ENCODE data around the gene LARP4B. TPM values are rescaled to one million over a fixed set of nuclear protein-coding genes. Genes with fewer than 3 reads are reported as not detected.

Gene LARP4B
- total RNA-seq, 1 donor from 2014 or later, result 64.2 TPM

DNA sequence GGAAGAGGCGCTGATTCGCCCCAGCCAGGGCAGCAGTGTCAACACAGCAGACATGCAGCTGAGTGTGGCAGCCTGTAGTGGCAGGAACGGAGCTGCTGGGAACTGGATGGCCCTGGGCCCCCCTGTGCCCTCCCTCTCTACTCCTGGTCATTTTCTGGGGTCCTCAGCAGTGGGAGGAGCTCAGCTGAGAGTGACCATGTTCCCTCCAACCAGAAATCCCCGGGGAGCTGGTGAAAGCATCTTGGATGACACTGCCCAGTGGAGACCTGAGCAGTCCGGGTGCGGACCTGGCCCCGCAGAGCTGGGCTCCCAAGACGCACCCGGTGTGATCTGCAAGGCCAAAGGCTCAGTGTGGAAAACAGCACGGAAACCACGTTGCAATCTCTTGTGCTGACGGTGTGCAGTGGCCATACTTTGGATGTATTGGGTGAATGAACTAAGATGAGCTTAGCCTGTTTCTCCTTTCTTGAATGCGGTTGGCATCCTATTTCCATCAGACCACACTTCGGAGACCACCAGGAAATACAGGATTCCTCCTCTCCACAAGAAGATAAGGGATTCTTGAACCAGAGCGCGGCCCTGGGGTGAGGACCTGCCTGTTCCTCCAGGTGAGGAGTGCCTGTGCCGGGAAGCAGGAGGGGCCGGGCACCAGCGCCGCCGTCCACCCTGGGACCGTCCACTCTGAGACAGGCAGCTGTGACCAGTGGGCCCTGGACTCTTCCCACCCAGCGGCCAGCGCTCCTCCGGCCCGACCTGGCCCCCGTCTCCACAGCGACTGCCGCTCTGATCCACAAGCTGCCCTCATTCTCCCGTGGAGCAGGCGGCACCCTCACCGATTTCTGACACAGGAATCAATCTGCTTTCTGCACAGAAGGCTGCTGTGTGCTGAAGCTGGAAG, 148.5 kb downstream of the LARP4B start:
- Histone ChIP-seq H3K27ac (replicated peaks) (no peak overlapping the region), H3K36me3 (no peaks in the 10 kb centered on the region), H3K27me3 (ENCODE audit: low read depth) (peaks cover 47% of the 10 kb centered on the region), H3K4me3 (no peak overlapping the region), H3K9me3 (replicated peaks) (no peaks in the 10 kb centered on the region), H3K4me1 (peaks cover 13% of the 10 kb centered on the region)
- TF ChIP-seq, protein P1, sequence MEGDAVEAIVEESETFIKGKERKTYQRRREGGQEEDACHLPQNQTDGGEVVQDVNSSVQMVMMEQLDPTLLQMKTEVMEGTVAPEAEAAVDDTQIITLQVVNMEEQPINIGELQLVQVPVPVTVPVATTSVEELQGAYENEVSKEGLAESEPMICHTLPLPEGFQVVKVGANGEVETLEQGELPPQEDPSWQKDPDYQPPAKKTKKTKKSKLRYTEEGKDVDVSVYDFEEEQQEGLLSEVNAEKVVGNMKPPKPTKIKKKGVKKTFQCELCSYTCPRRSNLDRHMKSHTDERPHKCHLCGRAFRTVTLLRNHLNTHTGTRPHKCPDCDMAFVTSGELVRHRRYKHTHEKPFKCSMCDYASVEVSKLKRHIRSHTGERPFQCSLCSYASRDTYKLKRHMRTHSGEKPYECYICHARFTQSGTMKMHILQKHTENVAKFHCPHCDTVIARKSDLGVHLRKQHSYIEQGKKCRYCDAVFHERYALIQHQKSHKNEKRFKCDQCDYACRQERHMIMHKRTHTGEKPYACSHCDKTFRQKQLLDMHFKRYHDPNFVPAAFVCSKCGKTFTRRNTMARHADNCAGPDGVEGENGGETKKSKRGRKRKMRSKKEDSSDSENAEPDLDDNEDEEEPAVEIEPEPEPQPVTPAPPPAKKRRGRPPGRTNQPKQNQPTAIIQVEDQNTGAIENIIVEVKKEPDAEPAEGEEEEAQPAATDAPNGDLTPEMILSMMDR (IDR thresholded peaks at IDR 0.05; ENCODE audit: borderline replicate concordance), result no peak
- intact Hi-C loops (cut with micrococcal nuclease), result no loop called here
- no peak for DNase-seq

DNA sequence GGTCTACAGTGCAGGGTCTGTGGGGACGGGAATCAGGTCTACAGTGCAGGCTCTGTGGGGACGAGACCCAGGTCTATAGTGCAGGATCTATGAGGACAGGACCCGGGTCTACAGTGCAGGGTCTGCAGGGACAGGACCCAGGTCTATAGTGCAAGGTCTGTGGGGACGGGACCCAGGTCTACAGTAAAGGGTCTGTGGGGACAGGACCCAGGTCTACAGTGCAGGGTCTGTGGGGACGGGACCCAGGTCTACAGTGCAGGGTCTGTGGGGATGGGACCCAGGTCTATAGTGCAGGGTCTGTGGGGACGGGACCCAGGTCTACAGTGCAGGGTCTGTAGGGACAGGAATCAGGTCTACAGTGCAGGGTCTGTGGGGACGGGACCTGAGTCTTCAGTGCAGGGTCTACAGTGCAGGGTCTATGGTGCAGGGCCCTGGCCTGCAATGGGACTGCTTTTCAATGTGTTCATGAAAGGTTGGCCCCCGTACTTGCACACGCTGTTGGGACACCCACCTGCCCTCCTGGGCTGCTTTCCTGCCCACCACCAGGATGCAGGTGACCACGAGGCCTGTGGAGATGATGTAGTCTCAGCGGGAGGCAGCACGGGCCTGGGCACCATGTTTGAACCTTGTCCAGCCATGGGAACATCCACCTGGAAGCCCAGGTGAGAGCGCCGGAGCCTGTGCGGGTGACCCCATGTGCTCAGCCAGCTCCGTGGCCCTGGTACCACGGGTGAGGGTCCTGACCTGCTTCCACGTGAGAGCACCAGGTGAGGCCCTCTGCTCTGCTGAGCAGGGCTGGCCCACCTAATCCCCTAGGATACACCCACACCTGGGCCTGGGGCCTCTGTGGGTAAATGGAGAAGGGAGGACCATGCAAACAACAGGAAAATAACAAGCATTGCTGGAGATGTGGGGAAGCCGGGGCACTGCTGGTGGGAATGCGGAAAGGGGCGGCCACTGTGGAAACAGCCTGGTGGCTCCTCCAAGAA, 150.7 kb downstream of the LARP4B start:
- no peak overlapping the region for H3K27ac ChIP-seq (replicated peaks)
- DNase-seq, result no peak
- H3K4me1 ChIP-seq, result peaks cover 10% of the 10 kb centered on the region
- H3K4me3 ChIP-seq, result no peak overlapping the region
- intact Hi-C loops (cut with micrococcal nuclease), result no loop called here
- no peaks in the 10 kb centered on the region for H3K9me3 ChIP-seq (replicated peaks)
- TF ChIP-seq, protein P1 (IDR thresholded peaks at IDR 0.05; ENCODE audit: borderline replicate concordance), result no peak
- peaks cover 45% of the 10 kb centered on the region for H3K27me3 ChIP-seq (ENCODE audit: low read depth)
- H3K36me3 ChIP-seq, result no peaks in the 10 kb centered on the region

DNA sequence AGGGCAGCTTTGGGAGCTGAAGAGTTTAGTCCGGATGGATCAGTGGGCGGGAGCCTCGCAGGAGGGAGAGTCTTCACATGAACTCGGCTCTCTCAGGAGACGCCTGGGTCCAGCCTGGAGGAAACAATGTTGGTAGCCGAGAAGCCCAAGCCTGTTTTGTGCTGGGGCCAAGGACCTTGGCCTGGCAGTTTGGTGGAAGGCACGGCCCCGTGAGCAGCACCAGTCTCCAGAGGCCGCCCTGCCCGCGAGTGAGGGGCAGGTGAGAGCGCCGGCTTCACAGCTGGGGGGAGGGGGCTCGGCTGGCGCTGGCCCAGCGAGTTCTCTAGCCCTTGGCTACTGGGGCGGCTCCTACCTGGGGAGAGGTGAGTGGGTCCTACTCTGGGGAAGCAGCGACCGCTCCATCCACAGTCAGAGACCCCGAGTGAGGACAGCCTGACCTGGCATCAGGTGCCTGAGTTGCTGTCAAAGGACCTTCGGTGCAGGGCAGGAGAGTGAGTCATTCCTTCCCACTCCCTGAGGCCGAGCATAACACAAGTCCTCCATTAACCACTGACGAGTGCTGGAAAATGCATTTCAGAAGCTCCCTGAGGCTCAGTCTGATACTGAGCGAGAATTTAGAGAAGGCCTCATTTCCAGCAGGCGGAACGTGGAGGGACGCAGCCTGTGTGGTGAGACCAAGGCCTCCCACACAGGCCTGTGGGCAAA, 152.7 kb downstream of the LARP4B start:
- no peak overlapping the region for H3K27ac ChIP-seq (replicated peaks)
- H3K9me3 ChIP-seq (replicated peaks), result no peaks in the 10 kb centered on the region
- H3K36me3 ChIP-seq, result no peaks in the 10 kb centered on the region
- H3K4me3 ChIP-seq, result no peak overlapping the region
- H3K27me3 ChIP-seq (ENCODE audit: low read depth), result peaks cover 29% of the 10 kb centered on the region
- no peak for DNase-seq
- intact Hi-C loops (cut with micrococcal nuclease), result no loop called here
- H3K4me1 ChIP-seq, result no peaks in the 10 kb centered on the region
- TF ChIP-seq, protein P1 (IDR thresholded peaks at IDR 0.05; ENCODE audit: borderline replicate concordance), result no peak

DNA sequence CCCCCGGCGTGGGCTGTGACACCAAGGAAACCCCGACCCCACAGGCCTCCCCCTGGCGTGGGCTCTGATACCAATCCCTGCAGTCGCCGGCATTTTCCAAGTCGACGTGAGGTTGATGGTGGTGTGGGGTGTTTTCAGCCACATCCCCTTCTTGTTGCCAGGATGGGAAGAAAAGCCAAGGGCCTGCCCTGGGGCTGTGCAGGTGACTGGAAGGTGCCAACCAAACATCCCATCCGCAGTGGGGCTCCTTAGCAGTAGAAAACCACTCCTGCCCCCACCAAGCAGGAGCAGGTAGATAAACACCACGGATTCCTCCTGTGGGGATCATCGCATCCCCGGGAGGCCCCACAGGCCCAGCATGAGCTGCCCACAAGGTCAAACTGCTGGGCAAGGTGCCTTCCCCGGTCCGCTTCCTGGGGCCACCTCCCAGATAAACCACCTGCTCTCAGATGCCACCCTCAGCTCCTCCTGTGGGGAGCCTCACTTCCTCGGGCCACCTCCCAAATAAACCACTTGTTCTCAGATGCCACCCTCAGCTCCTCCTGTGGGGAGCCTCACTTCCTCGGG, 153.5 kb downstream of the LARP4B start:
- Histone ChIP-seq H3K27ac (replicated peaks) (no peak overlapping the region), H3K9me3 (replicated peaks) (no peaks in the 10 kb centered on the region), H3K27me3 (ENCODE audit: low read depth) (peaks cover 23% of the 10 kb centered on the region), H3K36me3 (no peaks in the 10 kb centered on the region), H3K4me3 (no peak overlapping the region), H3K4me1 (no peaks in the 10 kb centered on the region)
- TF ChIP-seq, protein P1 (IDR thresholded peaks at IDR 0.05; ENCODE audit: borderline replicate concordance), result no peak
- no peak for DNase-seq
- intact Hi-C loops (cut with micrococcal nuclease), result no loop called here

DNA sequence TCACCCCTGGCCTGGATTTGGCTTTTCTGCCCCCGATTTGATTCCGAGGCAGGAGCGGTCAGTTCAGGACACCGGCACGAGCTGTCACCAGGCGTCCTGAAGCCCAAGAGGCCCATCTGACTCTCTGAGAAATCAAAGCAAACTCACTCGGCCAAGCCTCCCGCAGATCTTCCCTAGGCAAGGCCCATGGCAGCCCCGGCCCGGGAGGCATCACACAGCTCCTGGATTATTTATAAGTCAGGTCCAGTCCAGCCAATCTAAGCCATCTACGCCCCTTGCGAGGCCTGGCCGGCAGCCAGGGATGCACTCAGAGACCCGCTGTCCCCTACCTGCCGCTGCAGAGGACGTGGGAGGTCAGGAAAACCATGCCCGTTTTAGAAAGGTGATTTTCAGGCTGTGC, 154.7 kb downstream of the LARP4B start:
- TF ChIP-seq, protein P1 (IDR thresholded peaks at IDR 0.05; ENCODE audit: borderline replicate concordance), result no peak
- peaks cover 11% of the 10 kb centered on the region for H3K27me3 ChIP-seq (ENCODE audit: low read depth)
- no peaks in the 10 kb centered on the region for H3K36me3 ChIP-seq
- H3K9me3 ChIP-seq (replicated peaks), result no peaks in the 10 kb centered on the region
- no peak for DNase-seq
- no peaks in the 10 kb centered on the region for H3K4me1 ChIP-seq
- no peak overlapping the region for H3K4me3 ChIP-seq
- intact Hi-C loops (cut with micrococcal nuclease), result no loop called here
- no peak overlapping the region for H3K27ac ChIP-seq (replicated peaks)
